SU-DHL-6 (cell line): ENCODE measurements around the gene MYO5C.

Experiments used
- CTCF ChIP-seq: fragments of 200-600 bp; sonication (generic); IDR thresholded peaks from one replicate; pipeline ENCODE4 v1.5.1; 2017; ENCODE audit warnings: antibody characterized with exemption, mild to moderate bottlenecking, low read length, moderate library complexity; ENCODE audit not compliant: insufficient read depth, poor library complexity, severe bottlenecking
- EZH2phosphoT487 ChIP-seq: fragments of 200-600 bp; sonication (generic), shearing (Covaris generic); conservative IDR thresholded peaks from 2 replicates; pipeline ENCODE4 v1.6.1; 2018; ENCODE audit warnings: mild to moderate bottlenecking, antibody characterized with exemption, low read length, moderate library complexity, mixed read lengths

- TF ChIP-seq EZH2phosphoT487 (no peak), CTCF (no peak)
Measured at GRCh38 chr15:52329987-52330386, 34.4 kb upstream of the MYO5C start.
